HG03095 (cell line): ENCODE results near the gene ZRANB3.
"Not testable (repeated sequence)": the region's sequence is repeated elsewhere in the genome, so short reads cannot be mapped to it uniquely, and the experiment has no call there.

Experiments
- ATAC-seq: cut with Tn5 transposase; IDR thresholded peaks from one replicate; pipeline ENCODE4 v1.9.1; 2021; ENCODE audit warnings: moderate library complexity; ENCODE audit not compliant: unreplicated experiment

Gene ZRANB3

GRCh38 chr2:135490376-135490775 is 40.6 kb downstream of the ZRANB3 start:
- no peak for ATAC-seq

DNA sequence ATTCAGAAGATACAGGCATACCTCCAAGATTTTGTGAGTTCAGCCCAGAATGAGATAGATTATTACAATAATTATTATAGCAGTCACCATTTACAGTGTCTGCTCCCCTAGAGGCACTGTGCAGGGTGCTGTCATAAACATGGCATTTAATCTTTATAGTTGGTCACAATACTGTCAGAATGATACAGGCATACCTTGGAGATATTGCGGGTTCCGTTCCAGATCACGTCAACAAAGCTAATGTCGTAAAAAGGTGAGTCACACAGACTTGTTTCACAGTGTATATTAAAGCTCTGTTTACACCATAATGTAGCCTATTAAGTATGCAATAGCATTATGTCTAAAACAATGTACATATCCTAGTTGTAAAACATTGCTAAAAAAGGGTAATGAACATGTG is 45.6 kb downstream of the ZRANB3 start:
- no peak for ATAC-seq

DNA sequence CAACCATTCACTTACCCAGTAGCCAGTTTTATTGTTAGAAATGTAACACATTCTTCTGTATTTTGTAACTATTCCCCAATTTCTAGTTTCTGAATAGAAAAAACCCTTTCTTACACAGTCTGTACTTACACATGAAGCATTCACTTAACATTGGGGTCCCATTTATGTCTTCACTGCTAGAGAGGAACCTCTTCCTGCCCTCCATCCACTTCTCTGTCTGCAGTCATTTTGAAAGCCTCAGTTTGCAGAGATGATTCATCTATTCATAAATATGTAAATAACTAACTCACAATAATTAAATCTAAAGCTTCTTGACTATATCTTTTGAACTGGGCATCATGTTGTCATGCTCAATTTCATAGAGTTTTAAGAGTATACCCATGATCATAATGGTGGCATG is 55.9 kb downstream of the ZRANB3 start:
- ATAC-seq, result no peak

DNA sequence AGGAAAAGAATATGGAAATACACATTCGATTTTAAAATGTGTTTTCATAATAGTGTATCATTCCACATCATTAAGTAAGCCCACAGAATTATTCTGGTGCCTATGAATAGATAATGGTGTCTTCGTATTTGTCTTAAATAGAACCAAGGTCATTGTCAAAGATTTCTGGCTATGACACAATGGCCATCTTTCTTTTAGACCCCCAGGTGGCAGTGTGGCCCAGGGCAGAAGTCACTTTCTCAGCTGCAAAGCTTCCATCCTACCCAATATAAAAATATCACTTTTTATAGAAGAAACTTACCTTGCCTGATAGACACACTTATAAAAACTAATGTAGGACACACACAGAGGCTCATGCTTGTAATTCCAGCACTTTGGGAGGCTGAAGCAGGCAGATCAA is 57.5 kb downstream of the ZRANB3 start:
- no peak for ATAC-seq

GRCh38 chr2:135471106-135471505 is 59.9 kb downstream of the ZRANB3 start:
- no peak for ATAC-seq

- no peak for ATAC-seq
Observed at GRCh38 chr2:135457279-135457678, 73.7 kb downstream of the ZRANB3 start.

GRCh38 chr2:135456835-135457234 is 74.2 kb downstream of the ZRANB3 start:
- no peak for ATAC-seq

DNA sequence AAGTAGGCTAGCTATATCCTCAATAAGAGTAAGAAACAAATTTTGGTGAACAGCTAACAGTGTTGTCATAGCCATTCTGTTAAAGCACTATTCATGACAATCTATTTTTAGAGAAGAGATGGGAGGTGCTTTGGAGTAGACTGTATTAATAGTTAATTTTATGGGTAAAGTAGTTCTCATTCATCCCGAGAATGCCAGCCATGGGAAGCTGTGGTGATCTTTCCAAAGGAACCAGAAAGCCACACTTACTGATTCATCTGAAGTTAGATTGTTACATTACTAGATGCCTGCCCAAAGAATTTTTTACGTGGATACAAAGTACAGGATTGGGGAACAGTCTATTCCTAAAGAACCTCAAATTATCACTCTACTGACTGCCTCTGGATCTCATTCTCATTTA is 74.6 kb downstream of the ZRANB3 start:
- no peak for ATAC-seq

- ATAC-seq, result no peak
Observed at GRCh38 chr2:135454608-135455007, 76.4 kb downstream of the ZRANB3 start.

- ATAC-seq, result not testable (repeated sequence)
Observed at GRCh38 chr2:135453027-135453426, 78.0 kb downstream of the ZRANB3 start.

GRCh38 chr2:135451966-135452365 is 79.1 kb downstream of the ZRANB3 start:
- ATAC-seq, result no peak

GRCh38 chr2:135443013-135443412 is 88.0 kb downstream of the ZRANB3 start:
- not testable (repeated sequence) for ATAC-seq

DNA sequence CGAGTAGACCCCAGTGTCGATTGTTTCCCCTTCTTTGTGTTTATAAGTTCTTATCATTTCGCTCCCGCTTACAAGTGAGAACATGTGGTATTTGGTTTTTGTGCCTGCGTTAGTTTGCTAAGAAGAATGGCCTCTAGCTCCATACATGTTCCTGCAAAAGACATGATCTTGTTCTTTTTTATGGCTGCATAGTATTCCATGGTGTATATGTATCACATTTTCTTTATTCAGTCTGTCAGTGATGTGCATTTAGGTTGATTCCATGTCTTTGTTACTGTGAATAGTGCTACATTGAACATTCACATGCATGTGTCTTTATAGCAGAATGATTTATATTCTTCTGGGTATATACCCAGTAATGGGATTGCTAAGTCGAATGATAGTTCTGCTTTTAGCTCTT is 95.9 kb downstream of the ZRANB3 start:
- ATAC-seq, result not testable (repeated sequence)

GRCh38 chr2:135424849-135425248 is 106.2 kb downstream of the ZRANB3 start:
- no peak for ATAC-seq

- no peak for ATAC-seq
Observed at GRCh38 chr2:135422898-135423297, 108.1 kb downstream of the ZRANB3 start.

GRCh38 chr2:135411646-135412045 is 119.4 kb downstream of the ZRANB3 start:
- no peak for ATAC-seq

DNA sequence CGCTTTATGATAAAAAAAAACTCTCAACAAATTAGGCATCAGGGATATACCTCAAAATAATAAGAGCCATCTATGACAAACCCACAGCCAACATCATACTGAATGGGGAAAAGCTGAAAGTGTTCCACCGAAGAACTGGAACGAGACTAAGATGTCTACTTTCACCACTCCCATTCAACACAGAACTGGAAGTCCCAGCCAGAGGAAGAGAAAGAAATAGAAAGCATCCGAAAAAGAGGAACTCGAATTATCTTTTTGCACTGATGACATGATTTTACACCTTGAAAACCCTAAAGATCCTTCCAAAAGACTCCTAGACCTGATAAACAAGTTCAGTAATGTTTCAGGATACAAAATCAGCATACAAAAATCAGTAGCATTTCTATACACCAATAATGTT is 121.6 kb downstream of the ZRANB3 start:
- no peak for ATAC-seq

DNA sequence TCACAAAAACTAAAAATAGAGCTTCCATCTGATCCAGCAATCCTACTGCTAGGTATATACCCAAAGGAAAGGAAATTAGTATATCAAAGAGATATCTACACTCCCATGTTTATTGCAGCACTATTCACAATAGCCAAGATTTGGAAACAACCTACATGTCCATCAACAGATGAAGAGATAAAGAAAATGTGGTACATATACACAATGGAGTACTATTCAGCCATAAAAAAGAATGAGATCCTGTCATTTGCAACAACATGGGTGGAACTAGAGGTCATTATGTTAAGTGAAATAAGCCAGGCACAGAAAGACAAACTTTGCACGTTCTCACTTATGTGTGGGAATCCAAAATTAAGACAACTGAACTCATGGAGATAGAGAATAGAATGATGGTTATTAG is 134.8 kb downstream of the ZRANB3 start:
- ATAC-seq, result not testable (repeated sequence)

- ATAC-seq, result no peak
Observed at GRCh38 chr2:135386993-135387392, 144.0 kb downstream of the ZRANB3 start.

DNA sequence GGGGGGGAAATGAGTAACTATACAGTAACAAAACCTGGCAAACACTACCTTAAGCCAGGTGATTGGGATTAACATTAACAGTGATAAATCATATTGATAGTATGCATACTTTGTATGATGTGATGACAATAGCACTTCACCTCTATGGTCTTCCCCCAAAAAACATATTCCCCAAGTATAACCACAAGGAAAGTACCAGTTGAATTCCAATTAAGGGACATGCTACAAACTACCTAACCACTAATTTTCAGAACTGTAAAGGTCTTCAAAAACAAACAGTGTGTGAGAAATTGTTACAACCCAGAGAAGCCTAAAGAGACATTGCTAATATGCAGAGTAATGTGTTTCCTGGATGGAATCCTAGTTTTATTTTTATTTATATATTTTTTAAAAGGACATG is 152.4 kb downstream of the ZRANB3 start:
- ATAC-seq, result no peak

GRCh38 chr2:135373702-135374101 is 157.3 kb downstream of the ZRANB3 start:
- no peak for ATAC-seq

GRCh38 chr2:135349941-135350340 is 181.1 kb downstream of the ZRANB3 start:
- ATAC-seq, result no peak

DNA sequence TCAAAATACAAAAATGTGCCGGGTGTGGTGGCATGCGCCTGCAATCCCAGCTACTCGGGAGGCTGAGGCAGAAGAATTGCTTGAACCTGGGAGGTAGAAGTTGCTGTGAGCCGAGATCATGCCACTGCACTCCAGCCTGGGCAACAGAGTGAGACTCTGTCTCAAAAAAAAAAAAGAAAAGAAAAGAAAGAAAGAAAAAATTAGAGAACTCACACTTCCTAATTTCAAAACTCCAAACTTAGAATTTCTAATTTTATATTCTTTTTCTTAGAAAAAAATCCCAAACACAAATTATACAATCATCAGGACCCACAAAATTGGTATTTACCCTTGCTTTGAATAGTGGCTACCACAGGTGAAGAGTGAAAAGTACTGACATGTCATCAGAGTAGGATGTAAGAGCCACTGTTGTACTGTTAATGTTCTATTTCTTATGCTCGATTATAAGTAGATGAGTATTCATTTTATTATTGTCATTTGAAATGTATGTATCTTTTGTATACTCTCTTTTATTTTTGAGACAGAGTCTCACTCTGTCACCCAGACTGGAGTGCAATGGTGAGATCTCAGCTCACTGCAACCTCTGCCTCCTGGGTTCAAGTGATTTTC is 182.8 kb downstream of the ZRANB3 start:
- ATAC-seq, result not testable (repeated sequence)
